Lung (tissue), 12 donors: ENCODE measurements around the gene DHFR. TPM values are rescaled to one million over a fixed set of nuclear protein-coding genes. Genes with fewer than 3 reads are reported as not detected.

Experiments used
- ATAC-seq: fragments of 200-7000 bp; cut with Tn5 transposase; one replicate; pipeline ENCODE4 v1.9.1; 2020; ENCODE audit warnings: moderate number of reproducible peaks; ENCODE audit not compliant: insufficient read depth, low FRiP score
- DNase-seq, 3 donors: peaks; one replicate each; pipeline ENCODE4 v3.0.0-alpha.2; 2013 to 2017
- H3K27ac ChIP-seq, 2 donors: one replicate each; pipeline ENCODE4 v1.5.1; 2013; ENCODE audit warnings: mild to moderate bottlenecking in 2 of 2, moderate library complexity in 2 of 2, control low read depth in 1 of 2, inconsistent platforms in 1 of 2, low read depth in 1 of 2, low read length in 1 of 2
- H3K27me3 ChIP-seq, 3 donors: one replicate each; pipeline ENCODE4 v1.5.1; 2013; ENCODE audit warnings: low read length in 2 of 3; ENCODE audit not compliant: control insufficient read depth in 3 of 3, insufficient read depth in 3 of 3
- H3K36me3 ChIP-seq, 4 donors: one replicate each; pipeline ENCODE4 v1.5.1; 2013; ENCODE audit warnings: low read length in 4 of 4, mild to moderate bottlenecking in 1 of 4, moderate library complexity in 1 of 4; ENCODE audit not compliant: control insufficient read depth in 4 of 4, insufficient read depth in 4 of 4
- H3K4me1 ChIP-seq, 5 donors: one replicate each; pipeline ENCODE4 v1.5.1; 2013; ENCODE audit warnings: low read length in 5 of 5, mild to moderate bottlenecking in 2 of 5, moderate library complexity in 1 of 5; ENCODE audit not compliant: control insufficient read depth in 5 of 5, insufficient read depth in 5 of 5
- H3K4me3 ChIP-seq: one replicate; pipeline ENCODE4 v1.5.1; 2013; ENCODE audit warnings: mild to moderate bottlenecking, control low read depth, moderate library complexity
- H3K9ac ChIP-seq, 2 donors: one replicate each; pipeline ENCODE4 v1.5.1; 2013; ENCODE audit warnings: low read length in 2 of 2, control low read depth in 1 of 2; ENCODE audit not compliant: insufficient read depth in 1 of 2
- H3K9me3 ChIP-seq, 4 donors: one replicate each; pipeline ENCODE4 v1.5.1; 2013; ENCODE audit warnings: low read length in 3 of 4, mild to moderate bottlenecking in 1 of 4, moderate library complexity in 1 of 4; ENCODE audit not compliant: control insufficient read depth in 4 of 4, insufficient read depth in 3 of 4
- CTCF ChIP-seq: IDR thresholded peaks from 2 replicates; pipeline ENCODE4 v1.5.1; 2012; ENCODE audit warnings: mild to moderate bottlenecking; ENCODE audit errors: control extremely low read depth, extremely low read depth
- WGBS, 2 donors: extraction: QIAGEN DNeasy Blood & Tissue Kit; methylation state at CpG; one replicate each; pipeline ENCODE4 v1.1.7; 2013; 5-methylcytosine and 5-hydroxymethylcytosine counted together
- polyA plus RNA-seq, 2 donors: library from polyadenylated mRNA; stranded (reverse); fragments of 200-250 nt; gene quantifications; one replicate each; pipeline ENCODE4 v1.2.1, GENCODE V29; 2013
- total RNA-seq, 2 donors: library from RNA; depleted of rRNA in 1 of 2; stranded (reverse); fragments of >200 nt in 1 of 2; gene quantifications; one replicate each; pipeline ENCODE4 v1.2.1, GENCODE V29; 2014 to 2021
- donor health status: control.
- donor health status: control.
- donor health status: Bipolar disorder and iron deficiency.
- donor health status: healthy.
- donor health status: DM: yes; HTN: yes; CAD: no.

DHFR gene
- total and polyA plus RNA-seq, 4 donors = 8.1 to 16.0 (median 12.2) TPM

GRCh38 chr5:80620211-80620610, 34.6 kb downstream of the DHFR start:
- H3K9ac ChIP-seq = no peak overlapping the region
- no peaks in the 10 kb centered on the region for H3K4me1 ChIP-seq
- H3K27ac ChIP-seq = no peak overlapping the region
- no peaks in the 10 kb centered on the region for H3K27me3 ChIP-seq
- WGBS, 2 donors = 77 to 91% methylated on average over 4 of the region's 4 CpGs
- no peak for TF ChIP-seq CTCF
- ATAC-seq = no peak
- H3K36me3 ChIP-seq = no peaks in the 10 kb centered on the region
- H3K4me3 ChIP-seq = no peak overlapping the region
- DNase-seq = no peak
- no peaks in the 10 kb centered on the region for H3K9me3 ChIP-seq

- H3K36me3 ChIP-seq = no peaks in the 10 kb centered on the region
- DNase-seq = no peak
- H3K27ac ChIP-seq = no peak overlapping the region
- no peak overlapping the region for H3K4me3 ChIP-seq
- no peaks in the 10 kb centered on the region for H3K9me3 ChIP-seq
- no peak for TF ChIP-seq CTCF
- no peak overlapping the region for H3K9ac ChIP-seq
- ATAC-seq = no peak
- WGBS, 2 donors = 83 to 84% methylated on average over 1 of the region's 1 CpG
- H3K27me3 ChIP-seq = no peaks in the 10 kb centered on the region
- H3K4me1 ChIP-seq = no peaks in the 10 kb centered on the region
These were observed 35.7 kb downstream of the DHFR start for GRCh38 chr5:80619086-80619485.

GRCh38 chr5:80618438-80618837, 36.3 kb downstream of the DHFR start:
- 70 to 94% methylated on average over 4 of the region's 4 CpGs for WGBS, 2 donors
- Histone ChIP-seq H3K27me3 (no peaks in the 10 kb centered on the region), H3K27ac (no peak overlapping the region), H3K36me3 (no peaks in the 10 kb centered on the region), H3K4me1 (no peaks in the 10 kb centered on the region), H3K4me3 (no peak overlapping the region), H3K9me3 (no peaks in the 10 kb centered on the region), H3K9ac (no peak overlapping the region)
- ATAC-seq (no peak), DNase-seq (no peak)
- no peak for TF ChIP-seq CTCF

- DNase-seq (no peak), ATAC-seq (no peak)
- Histone ChIP-seq H3K36me3 (no peaks in the 10 kb centered on the region), H3K4me3 (no peak overlapping the region), H3K27ac (no peak overlapping the region), H3K4me1 (no peaks in the 10 kb centered on the region), H3K9ac (no peak overlapping the region), H3K27me3 (no peaks in the 10 kb centered on the region), H3K9me3 (no peaks in the 10 kb centered on the region)
- 83 to 86% methylated on average over 17 of the region's 17 CpGs for WGBS, 2 donors
- no peak for TF ChIP-seq CTCF
These were observed 39.4 kb downstream of the DHFR start for GRCh38 chr5:80615266-80615914.
